ENCODE measurements around the gene ZBTB44.

The ZBTB44 gene

DNA sequence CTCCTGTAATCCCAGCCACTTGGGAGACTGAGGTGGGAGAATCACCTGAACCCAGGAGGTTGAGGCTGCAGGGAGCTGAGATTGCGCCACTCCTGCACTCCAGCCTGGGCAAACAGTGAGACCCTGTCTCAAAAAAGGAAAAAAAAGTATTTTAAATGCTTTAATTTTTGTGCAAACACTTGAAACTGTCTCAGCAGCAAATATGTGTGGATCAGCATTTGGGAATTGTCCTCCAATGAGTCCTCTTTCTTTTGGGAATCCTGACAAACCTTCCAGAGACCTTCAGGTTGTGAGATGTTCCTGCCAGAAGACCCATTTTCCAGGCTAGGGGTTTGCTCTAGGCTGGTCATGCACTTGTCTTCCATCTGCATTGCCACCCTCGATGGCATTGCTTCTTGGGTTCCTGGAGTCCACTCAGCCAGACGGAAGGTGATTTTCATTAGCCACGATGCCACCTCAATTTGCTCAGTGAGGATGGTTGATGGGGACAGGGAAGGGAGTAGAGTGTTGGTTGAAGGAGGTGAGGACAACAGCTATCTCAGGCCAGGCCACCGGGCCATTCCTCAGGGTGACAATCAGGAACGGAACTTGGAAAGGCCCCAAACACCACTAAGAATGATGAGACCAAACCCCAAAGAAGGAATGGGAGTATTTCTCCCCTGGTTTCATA is 99.7 kb downstream of the ZBTB44 start:
- DNase-seq (ENCODE audit: low spot score): no peak

DNA sequence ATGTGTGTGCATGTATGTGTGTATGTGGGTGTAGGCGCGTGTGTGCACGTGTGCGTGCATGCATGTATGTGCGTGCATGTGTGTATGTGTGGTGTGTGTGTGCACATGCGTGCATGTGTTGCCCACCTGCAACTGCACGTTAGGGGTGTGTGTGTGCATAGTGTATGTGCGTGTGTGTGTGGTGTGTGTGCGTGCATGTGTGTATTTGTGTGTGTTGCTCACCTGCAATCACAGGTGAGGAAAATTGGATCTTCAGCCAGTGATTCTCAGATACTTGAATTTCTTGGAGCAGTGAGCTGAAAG is 100.8 kb downstream of the ZBTB44 start:
- DNase-seq (ENCODE audit: low spot score): no peak

DNA sequence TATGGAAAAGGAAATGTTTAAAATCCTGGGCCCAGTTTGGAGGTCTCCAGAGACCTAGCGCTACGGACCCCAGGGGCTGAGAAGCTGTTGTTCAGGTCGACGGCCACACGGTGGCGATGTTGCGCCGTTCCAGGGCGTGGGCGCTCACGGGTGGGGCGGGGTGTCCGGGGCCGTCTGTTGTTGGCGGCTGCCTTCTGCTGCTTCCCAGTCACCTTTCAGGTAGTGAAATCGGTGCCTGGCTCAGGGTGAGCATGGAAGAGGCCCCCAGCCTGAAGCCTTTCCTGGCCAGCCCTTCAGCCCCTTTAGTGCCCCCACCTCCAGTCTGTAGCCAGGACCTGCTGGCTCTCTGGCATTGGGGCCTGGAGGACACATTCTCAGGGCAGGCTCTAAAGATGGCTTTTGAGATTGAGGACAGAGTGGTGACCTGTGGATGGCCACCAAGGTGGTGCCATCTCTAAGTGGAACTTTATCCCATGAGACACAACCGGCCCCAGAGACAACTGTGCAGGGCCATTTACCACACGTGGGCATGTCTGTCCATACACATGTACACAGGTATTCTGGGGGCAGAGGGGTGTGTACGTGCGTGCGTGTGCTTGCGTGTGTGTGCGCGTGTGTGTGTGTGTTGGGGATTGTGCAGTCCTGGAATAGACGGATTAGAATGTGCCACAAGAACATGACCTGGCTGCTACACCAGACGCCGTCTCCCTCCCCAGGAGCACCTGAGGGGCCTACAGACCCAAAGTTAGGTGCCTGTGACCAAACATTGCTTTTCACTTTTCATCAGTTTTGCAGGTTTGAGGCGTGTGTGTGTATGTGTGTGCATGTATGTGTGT is 101.4 kb downstream of the ZBTB44 start:
- DNase-seq (ENCODE audit: low spot score): peak; percentile 40

DNA sequence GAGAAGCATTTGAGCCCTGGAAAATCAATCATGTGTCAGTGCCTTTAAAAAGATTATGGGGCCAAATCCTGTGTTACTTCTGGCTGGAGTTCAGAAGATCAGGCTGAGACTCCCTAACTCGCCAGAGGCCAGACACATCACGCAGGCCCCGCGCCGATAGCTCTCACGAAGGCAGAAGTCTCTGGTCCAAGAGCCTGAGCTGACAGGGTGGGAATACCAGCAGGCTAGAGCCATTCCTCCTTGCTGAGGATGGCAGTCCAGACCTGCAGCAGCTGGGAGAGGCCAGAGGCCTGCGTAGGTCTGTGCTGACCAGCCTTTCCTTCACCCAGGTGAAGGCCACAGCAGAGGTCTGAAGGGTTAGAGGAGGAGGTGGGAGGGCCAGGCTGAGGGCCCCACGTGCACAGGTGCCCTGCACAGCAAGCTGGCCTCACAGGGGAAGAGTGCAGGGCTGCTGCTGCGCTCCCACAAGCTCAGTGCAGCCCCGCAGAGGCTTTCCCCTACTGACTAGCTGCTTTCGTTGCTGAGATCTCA is 102.2 kb downstream of the ZBTB44 start:
- DNase-seq (ENCODE audit: low spot score): peak; percentile 3

DNA sequence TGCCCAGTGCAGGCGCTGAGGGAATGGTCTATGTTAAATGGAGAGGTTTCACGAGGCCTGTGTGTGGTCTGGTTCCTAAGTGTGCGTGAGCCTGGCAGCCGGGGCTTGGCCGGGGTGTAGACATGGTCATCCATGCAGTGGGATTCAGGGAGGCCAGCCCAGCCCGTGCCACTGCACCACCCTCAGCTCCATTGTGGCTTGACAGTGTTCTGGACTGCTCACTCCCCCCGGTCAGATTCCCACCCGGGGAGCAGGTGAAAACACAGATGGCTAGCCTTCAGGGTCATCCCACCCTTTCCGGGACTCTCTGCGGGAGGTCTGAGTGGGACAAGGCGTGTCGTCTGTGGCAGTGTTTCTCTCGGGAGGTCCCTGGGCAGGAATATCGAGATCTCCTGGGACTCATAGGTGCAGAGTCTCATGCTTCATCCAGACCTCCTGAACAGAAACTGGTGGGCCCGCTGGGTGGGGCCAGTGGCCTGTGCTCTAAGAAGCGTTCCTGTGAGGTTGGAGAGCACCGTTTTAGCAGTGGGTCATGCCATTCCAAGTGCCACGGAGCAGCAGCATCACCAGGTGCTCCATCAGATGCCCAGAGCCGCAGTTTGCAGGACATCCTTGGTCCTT is 102.8 kb downstream of the ZBTB44 start:
- no peak for DNase-seq (ENCODE audit: low spot score)

DNA sequence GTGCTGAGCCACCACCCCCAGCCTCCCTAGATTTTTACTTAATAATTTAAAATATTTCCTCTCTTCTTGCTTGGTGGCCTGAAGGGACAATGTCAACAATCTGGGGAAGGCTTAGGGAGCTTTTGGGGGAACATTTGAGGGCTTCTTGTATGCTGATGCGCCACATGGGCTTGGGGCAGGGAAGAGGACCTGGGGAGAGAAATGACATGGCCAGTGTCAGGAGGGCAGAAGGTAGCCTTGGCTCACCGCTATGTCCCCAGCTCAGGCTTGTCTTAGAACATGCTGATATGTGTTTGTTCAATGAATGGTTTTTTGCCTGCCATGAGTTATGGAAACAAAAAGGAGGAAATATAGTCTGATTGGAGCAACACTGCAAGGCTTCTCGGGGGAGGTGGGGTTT is 103.6 kb downstream of the ZBTB44 start:
- no peak for DNase-seq (ENCODE audit: low spot score)

DNA sequence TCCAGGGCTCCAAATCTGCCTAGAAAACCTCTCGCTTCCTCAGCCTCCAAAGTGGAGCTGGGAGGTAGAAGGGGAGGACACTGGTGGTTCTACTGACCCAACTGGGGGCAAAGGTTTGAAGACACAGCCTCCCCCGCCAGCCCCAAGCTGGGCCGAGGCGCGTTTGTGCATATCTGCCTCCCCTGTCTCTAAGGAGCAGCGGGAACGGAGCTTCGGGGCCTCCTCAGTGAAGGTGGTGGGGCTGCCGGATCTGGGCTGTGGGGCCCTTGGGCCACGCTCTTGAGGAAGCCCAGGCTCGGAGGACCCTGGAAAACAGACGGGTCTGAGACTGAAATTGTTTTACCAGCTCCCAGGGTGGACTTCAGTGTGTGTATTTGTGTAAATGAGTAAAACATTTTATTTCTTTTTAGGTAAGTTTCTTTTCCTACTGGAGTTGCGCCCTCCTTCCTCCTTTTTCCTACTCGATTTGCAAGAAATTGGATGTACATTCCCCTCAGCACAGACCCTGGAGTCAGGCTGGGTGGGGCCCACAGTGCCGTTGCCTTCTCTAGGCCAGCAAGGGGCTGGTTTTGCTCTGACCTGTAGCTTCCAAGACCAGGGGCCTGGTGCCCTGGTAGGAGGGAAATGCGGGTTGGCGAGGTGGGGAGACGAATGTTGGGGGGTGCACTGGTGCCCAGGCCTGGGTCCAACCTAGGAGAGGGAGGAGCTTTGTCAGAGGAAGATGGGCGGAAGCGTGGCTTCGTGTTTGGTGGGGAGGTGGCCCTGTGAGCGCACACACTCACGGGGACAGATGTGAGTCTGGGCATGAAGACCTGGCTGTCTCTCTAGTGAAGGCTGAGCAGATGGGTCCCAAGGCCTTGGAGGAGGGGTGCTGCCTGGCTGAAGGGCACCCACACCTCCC is 104.5 kb downstream of the ZBTB44 start:
- DNase-seq (ENCODE audit: low spot score): no peak

DNA sequence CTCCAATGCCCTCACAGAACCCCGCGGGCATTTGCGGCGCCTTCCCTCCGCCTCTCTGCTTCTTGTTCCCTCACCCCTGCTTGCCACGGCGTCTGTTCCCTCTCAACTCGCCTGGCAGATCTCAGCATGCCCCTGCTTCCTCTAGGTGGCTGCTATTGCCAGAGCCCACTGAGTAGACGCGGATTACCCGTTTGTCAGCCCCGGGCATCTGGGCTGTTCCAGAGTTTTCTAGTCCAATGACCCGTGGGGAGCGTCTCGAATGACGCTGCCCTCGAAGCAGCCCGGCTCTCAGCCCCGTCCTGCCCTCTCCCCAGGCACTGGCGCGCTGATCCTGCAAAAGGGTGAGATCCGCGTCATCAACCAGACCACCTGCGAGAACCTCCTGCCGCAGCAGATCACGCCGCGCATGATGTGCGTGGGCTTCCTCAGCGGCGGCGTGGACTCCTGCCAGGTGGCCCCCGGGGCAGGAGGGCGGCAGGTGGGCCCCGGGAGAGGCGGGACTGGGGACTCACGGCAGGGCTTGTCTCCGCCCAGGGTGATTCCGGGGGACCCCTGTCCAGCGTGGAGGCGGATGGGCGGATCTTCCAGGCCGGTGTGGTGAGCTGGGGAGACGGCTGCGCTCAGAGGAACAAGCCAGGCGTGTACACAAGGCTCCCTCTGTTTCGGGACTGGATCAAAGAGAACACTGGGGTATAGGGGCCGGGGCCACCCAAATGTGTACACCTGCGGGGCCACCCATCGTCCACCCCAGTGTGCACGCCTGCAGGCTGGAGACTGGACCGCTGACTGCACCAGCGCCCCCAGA is 105.4 kb downstream of the ZBTB44 start:
- no peak for DNase-seq (ENCODE audit: low spot score)

DNA sequence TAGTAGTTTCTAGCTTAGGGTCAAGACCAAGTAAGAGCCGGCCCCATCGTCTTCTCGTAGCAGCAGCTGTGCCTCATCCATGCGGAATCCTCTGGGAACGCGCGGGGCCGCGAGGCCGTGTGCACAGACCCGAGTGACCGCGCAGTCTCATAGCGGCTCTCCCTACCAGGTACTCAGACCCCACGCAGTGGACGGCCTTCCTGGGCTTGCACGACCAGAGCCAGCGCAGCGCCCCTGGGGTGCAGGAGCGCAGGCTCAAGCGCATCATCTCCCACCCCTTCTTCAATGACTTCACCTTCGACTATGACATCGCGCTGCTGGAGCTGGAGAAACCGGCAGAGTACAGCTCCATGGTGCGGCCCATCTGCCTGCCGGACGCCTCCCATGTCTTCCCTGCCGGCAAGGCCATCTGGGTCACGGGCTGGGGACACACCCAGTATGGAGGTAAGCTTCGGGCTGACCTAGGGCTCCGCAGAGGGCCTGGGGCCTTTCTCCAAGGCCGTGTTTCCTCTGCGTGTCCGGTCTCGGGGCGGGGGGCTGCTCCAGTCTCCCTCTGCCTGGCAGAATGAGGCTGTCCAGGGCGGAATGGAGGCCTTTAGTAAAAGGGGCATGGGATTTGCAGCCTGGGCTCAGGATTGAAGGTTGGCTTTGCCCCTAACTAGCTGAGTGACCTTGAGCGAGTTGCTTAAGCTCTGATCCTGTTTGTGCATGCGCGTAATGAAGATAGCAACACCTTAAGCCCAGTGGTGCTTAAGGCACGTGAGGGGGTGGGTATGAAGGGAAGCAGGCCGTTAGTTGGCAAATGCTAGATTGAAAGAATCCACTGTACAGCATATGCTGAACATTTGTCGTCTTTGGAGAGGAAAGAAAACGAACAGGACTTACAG is 106.2 kb downstream of the ZBTB44 start:
- DNase-seq (ENCODE audit: low spot score): no peak

DNA sequence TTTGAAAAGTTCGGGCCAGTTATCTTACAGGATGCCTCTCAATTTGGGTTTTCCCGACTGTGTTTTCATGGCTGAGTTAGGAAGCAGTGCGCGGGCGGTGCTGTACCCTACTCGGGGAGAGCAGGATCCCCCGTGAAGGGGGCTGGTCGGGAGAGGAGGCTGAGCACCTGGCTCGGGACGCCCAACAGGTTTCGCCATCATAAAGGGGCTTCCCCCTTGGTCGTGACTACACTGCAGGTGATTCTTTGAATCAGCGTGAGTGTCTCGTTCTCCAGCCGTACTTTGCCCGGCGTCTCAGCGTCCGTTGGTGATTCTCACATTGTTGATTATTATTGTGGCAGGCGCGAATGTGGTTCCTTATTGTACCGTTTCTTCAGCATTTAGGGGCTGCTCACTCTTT is 108.6 kb downstream of the ZBTB44 start:
- no peak for DNase-seq (ENCODE audit: low spot score)

DNA sequence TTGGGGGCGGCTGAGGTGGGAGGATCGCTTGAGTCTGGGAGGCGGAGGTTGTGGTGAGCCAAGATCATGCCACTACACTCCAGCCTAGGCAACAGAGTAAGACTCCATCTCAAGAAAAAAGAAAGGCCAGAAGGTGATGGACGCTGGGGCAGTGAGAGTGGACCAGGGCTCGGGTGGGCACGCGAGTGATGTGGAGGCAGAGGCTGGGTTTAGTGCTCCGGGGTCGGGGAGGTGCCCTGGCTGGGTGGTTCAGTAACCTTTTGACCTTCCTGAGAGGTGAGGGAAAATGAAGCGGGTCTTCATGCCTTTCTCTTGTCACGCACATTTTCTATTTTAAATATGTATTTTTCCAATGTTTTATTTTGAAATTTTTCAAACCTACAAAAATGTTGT is 110.0 kb downstream of the ZBTB44 start:
- no peak for DNase-seq (ENCODE audit: low spot score)

DNA sequence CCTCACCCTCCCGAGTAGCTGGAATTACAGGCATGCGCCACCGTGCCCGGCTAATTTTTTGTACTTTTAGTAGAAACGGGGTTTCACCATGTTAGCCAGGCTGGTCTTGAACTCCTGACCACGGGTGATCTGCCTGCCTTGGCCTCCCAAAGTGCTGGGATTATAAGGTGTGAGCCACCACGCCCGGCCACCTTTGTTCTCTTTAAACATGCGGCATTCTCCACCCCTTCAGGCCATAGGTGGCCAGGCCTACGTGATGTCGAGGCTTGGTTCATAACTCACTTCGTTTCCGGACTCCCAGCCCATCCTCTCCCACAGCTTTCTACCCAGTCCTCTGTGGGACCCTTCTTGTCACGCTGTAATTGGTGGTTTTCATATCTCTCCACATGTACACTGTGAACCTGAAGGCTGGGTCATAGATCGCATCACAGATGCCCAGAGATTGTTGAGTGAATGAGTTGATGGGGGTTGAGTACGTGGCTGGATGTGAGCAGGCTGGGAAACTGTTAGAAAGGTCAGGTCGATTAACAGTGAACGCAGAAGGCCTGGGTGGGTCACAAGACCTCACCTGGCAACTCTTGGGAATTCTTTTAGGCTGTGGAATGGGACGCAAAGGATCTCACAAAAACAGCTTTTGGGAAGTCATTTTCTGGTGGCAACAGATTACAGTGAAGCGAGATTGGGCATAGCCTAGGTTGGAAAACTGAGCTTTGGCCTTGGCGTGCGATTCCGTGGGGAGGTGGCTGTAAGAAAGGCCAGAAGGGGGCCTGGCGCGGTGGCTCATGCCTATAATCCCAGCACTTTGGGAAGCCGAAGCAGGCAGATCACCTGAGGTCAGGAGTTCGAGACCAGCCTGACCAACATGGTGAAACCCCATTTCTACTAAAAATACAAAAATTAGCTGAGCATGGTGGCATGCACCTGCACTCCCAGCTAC is 110.7 kb downstream of the ZBTB44 start:
- no peak for DNase-seq (ENCODE audit: low spot score)

DNA sequence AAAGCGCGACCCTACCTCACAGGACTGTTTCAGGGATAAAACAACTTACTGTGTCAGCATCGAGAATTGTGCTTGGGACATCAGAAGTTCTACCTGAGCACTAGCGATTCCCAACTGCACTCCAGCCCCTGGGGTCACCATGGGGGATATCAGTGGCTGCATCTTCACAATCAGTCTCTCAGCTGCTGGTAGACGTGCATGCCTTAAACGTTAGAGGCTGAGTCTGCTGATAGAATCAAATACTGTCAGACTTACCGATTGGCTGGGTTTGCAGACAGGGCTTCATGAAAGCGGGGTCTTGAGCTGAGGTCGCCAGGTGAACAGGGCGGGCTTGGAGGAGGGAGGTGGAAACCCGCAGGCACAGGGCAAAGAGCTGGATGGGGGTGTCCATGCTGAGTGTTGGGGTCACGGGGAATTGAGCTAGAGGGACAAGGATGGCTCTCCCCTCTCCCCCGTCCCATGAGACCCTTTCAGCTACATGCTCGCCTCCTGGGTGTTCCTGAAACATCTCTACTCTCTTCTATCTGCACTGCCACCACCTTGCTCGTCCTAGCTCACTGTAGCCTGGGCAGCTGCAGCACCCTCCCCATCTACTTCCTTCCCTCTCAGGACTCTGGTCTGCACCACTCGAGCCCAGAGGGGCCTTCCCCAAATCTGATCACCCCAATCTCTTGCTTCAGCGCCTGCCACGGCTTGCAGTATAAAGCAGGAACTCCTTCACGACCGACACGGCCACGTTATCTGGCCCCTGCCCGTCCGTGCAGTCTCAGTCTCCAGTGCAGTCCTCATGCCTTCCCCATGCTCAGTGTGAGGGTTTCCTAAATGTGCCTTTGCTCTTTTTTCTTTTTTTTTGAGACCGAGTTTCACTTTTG is 111.7 kb downstream of the ZBTB44 start:
- DNase-seq (ENCODE audit: low spot score): no peak

DNA sequence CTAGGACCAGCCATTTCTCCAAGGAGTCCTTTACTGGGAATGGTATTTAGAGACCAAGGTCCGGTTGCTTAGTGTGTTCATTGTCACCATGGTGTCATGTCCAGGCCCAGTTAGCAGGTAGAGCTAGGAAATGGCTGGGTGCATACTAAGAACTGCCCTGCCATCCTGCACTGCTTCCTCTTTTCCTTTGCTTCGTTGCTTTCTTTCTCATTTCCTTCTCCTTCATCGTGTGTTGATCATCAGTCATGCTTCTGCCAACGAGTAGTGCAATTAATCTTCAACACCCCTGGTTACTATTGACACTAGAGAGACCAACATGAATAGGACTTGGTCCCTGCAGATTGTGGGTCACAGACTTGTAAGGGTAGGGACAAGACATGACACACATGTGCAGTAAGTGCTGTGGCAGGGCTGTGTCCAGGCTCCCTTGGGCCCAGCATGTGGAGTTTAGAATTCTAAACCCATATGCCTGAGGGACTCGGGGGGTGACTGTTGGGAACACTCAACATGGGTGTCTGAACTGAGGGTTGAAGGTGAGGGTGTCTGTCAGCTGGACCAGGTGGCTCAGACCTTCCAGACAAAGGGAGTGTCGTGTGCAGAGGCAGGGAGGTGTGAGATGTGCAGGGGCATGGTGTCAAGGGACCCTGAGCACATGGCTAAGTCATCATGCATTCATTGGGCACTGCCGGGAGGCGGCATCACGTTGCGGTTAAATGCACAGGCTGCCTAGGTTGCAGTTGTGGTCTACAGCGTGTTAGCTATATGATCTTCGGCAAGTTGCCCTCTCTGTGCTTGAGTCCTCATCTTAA is 112.5 kb downstream of the ZBTB44 start:
- no peak for DNase-seq (ENCODE audit: low spot score)

DNA sequence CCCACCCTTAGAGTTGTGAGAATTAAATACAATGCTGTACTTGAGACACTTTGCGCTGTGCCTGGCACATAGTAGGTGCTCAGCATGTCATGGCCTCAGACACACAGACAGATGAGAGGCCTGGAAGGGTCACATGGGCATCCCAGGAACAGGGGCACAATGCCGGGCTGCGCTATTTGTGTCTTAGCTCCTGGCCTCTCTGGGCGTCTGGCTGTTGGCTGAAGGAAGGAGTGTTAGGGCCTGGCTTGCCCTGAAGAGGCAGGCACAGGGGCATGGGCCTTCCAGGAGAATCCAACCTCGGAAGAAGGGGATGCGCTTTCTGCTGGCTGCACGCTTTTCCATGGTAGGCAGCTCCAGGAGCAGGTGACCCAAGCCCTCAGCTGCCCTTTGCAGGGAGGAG is 113.7 kb downstream of the ZBTB44 start:
- DNase-seq (ENCODE audit: low spot score): no peak

DNA sequence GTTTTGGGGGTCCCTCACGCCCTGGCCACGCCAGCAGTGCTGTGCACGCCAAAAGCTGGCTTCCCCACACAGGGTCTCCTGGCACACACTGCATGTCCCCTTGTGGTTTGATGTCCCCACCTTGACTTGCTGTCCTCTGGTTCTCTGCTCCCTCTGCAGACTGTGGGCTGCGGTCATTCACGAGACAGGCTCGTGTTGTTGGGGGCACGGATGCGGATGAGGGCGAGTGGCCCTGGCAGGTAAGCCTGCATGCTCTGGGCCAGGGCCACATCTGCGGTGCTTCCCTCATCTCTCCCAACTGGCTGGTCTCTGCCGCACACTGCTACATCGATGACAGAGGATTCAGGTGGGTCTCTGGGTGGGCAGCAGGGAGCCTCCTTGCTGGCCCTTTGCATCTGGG is 114.9 kb downstream of the ZBTB44 start:
- no peak for DNase-seq (ENCODE audit: low spot score)

DNA sequence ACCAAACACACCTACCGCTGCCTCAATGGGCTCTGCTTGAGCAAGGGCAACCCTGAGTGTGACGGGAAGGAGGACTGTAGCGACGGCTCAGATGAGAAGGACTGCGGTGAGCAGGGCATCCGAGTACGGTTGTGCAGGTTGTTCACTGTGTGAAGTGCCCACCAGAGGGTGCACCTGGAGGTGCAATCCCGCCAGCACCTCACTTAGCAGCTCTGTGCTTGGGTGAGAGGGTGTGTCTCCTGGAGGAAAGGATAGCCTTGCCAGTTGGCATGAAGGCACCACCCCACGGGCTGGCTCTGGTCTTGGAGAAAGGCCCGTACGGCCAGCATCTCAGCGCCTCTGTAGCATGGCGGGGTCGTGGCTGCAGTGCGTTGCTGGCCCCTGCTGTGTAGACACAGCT is 115.8 kb downstream of the ZBTB44 start:
- no peak for DNase-seq (ENCODE audit: low spot score)

All from kidney tubule cell (primary cell).